GM12878 (cell line): ENCODE measurements around the gene MLPH. TPM values are rescaled to one million over a fixed set of nuclear protein-coding genes. Genes with fewer than 3 reads are reported as not detected.

Experiments
- ATAC-seq: fragments of 200-7000 bp; cut with Tn5 transposase; 3 replicates; pipeline ENCODE4 v1.9.1; 2020; ENCODE audit warnings: mild to moderate bottlenecking, moderate library complexity
- BruUV-seq: library from RNA; stranded (reverse); fragments of 400-500 nt; replicated peaks from 2 replicates; lab custom pipeline; 2021; lab: Mats Ljungman, UMichigan
- CTCF ChIA-PET: fragments of 300-600 bp; sonication (Branson Sonifier 250); formaldehyde crosslinking; extraction: SDS; loops from one replicate; lab custom pipeline; 2021; ENCODE audit warnings: inconsistent platforms; lab: Yijun Ruan, JAX
- POLR2A ChIA-PET: fragments of 350-600 bp; formaldehyde crosslinking; extraction: SDS; loops from one replicate; lab custom pipeline; 2021; ENCODE audit warnings: inconsistent platforms; lab: Charles Lee
- RAD21 ChIA-PET: fragments of 300-600 bp; sonication (Branson Sonifier 250); formaldehyde crosslinking; loops from one replicate; lab custom pipeline; 2023; ENCODE audit warnings: antibody characterized with exemption; ENCODE audit not compliant: unreplicated experiment; lab: Charles Lee
- SMC1A ChIA-PET: fragments of 300-600 bp; sonication (Branson Sonifier 250); formaldehyde crosslinking; loops from one replicate; lab custom pipeline; 2023; ENCODE audit not compliant: unreplicated experiment, uncharacterized antibody; lab: Charles Lee
- DNase-seq: peaks from one replicate; pipeline ENCODE4 v3.0.0-alpha.2; 2011; ENCODE audit warnings: low read depth, low spot score
- FAIRE-seq: peaks from 3 replicates; lab custom pipeline; 2011; peaks lifted over from hg19 to GRCh38; lab: Jason Lieb, UNC
- H2AFZ ChIP-seq: 2 replicates; pipeline ENCODE4 v1.6.0; 2011; ENCODE audit warnings: low read depth, low read length, control low read depth; ENCODE audit not compliant: control insufficient read depth
- H3K27ac ChIP-seq: 2 replicates; pipeline ENCODE4 v1.5.1; 2011; ENCODE audit warnings: control low read depth; ENCODE audit not compliant: control insufficient read depth, insufficient read depth
- H3K27me3 ChIP-seq, 2 experiments: replicated peaks in 1 of 2; 2 replicates each; pipeline versions ENCODE4 v1.6.0 to v1.6.1; 2011; ENCODE audit warnings: low read length in 1 of 2; ENCODE audit not compliant: control insufficient read depth in 2 of 2, insufficient read depth in 2 of 2
- H3K36me3 ChIP-seq, 2 experiments: 2 replicates each; pipeline ENCODE4 v1.5.1; 2011; ENCODE audit warnings: low read length in 1 of 2; ENCODE audit not compliant: control insufficient read depth in 2 of 2, insufficient read depth in 2 of 2
- H3K4me1 ChIP-seq: 2 replicates; pipeline ENCODE4 v1.6.1; 2011; ENCODE audit warnings: mild to moderate bottlenecking, low read length, moderate library complexity, mixed read lengths; ENCODE audit not compliant: control insufficient read depth, insufficient read depth
- H3K4me2 ChIP-seq: 2 replicates; pipeline ENCODE4 v1.6.0; 2011; ENCODE audit warnings: control low read depth; ENCODE audit not compliant: control insufficient read depth, insufficient read depth
- H3K4me3 ChIP-seq: fragments of 200-600 bp; sonication (generic); 2 replicates; pipeline ENCODE4 v1.5.1; 2016
- H3K79me2 ChIP-seq: 2 replicates; pipeline ENCODE4 v1.6.0; 2011; ENCODE audit warnings: low read length; ENCODE audit not compliant: control insufficient read depth, insufficient read depth
- H3K9ac ChIP-seq: 2 replicates; pipeline ENCODE4 v1.8.0; 2011; ENCODE audit warnings: low read length, control low read depth, mixed read lengths; ENCODE audit not compliant: control insufficient read depth, insufficient read depth
- H3K9me3 ChIP-seq: replicated peaks from 3 replicates; pipeline ENCODE4 v1.5.1; 2011; ENCODE audit warnings: mild to moderate bottlenecking, low read length; ENCODE audit not compliant: control insufficient read depth, insufficient read depth
- H4K20me1 ChIP-seq: 2 replicates; pipeline ENCODE4 v1.6.0; 2011; ENCODE audit not compliant: control insufficient read depth, insufficient read depth
- BHLHE40 ChIP-seq, 2 experiments: fragments of 450-650 bp in 1 of 2; IDR thresholded peaks; 2 replicates each; pipeline ENCODE4 v1.6.1; 2011 to 2017; ENCODE audit warnings: low read depth in 2 of 2, borderline replicate concordance in 1 of 2, improper control_type of control experiment in 1 of 2, low read length in 1 of 2, mild to moderate bottlenecking in 1 of 2
- EED ChIP-seq: sonication (generic); IDR thresholded peaks from 2 replicates; pipeline ENCODE4 v1.6.1; 2016; ENCODE audit warnings: antibody characterized with exemption, low read depth
- ESRRA ChIP-seq: IDR thresholded peaks from 2 replicates; pipeline ENCODE4 v1.6.1; 2012; ENCODE audit warnings: mild to moderate bottlenecking, low read length, improper control_type of control experiment
- GATAD2B ChIP-seq: fragments of 450-650 bp; conservative IDR thresholded peaks from 2 replicates; pipeline ENCODE4 v1.6.1; 2017; ENCODE audit warnings: low read depth, mild to moderate bottlenecking, moderate library complexity
- HDAC6 ChIP-seq: fragments of 200-600 bp; sonication (generic); IDR thresholded peaks from one replicate; pipeline ENCODE4 v1.8.0; 2017; ENCODE audit warnings: antibody characterized with exemption; ENCODE audit not compliant: unreplicated experiment
- JUNB ChIP-seq: IDR thresholded peaks from 2 replicates; pipeline ENCODE4 v1.6.1; 2016; ENCODE audit warnings: antibody characterized with exemption, mild to moderate bottlenecking
- NFYB ChIP-seq: IDR thresholded peaks from 2 replicates; pipeline ENCODE4 v1.6.1; 2011; ENCODE audit warnings: low read depth, mild to moderate bottlenecking, low read length, improper control_type of control experiment, moderate library complexity; ENCODE audit not compliant: insufficient read depth
- PAX5 ChIP-seq: IDR thresholded peaks from 2 replicates; pipeline ENCODE4 v1.6.1; 2011; ENCODE audit warnings: low read depth, low read length, borderline replicate concordance
- SMAD5 ChIP-seq: IDR thresholded peaks from 2 replicates; pipeline ENCODE4 v1.6.1; 2016; ENCODE audit warnings: antibody characterized with exemption, low read depth
- SP1 ChIP-seq: IDR thresholded peaks from one replicate; pipeline ENCODE4 v1.6.1; 2011; ENCODE audit warnings: low read depth, low read length
- SREBF1 ChIP-seq: IDR thresholded peaks from 2 replicates; pipeline ENCODE4 v1.6.1; 2012; ENCODE audit warnings: mild to moderate bottlenecking, low read length
- SREBF2 ChIP-seq: IDR thresholded peaks from 2 replicates; pipeline ENCODE4 v1.6.1; 2012; ENCODE audit warnings: mild to moderate bottlenecking, low read length
- SRF ChIP-seq, 2 experiments: IDR thresholded peaks; 2 replicates each; pipeline ENCODE4 v1.6.1; 2011; ENCODE audit warnings: low read depth in 2 of 2, low read length in 2 of 2, mild to moderate bottlenecking in 1 of 2, moderate library complexity in 1 of 2
- TAF1 ChIP-seq: IDR thresholded peaks from 2 replicates; pipeline ENCODE4 v1.6.1; 2011; ENCODE audit warnings: mild to moderate bottlenecking, low read depth, low read length, borderline replicate concordance
- TARDBP ChIP-seq: IDR thresholded peaks from 2 replicates; pipeline ENCODE4 v1.6.1; 2016; ENCODE audit warnings: borderline replicate concordance
- TBL1XR1 ChIP-seq: IDR thresholded peaks from 2 replicates; pipeline ENCODE4 v1.6.1; 2012; ENCODE audit warnings: low read depth, low read length, improper control_type of control experiment
- ZZZ3 ChIP-seq: IDR thresholded peaks from 2 replicates; pipeline ENCODE4 v1.6.1; 2011; ENCODE audit warnings: low read depth; ENCODE audit not compliant: control insufficient read depth, insufficient read length
- WGBS: methylation state at CpG from one replicate; pipeline ENCODE4 v1.1.6; 2016; ENCODE audit warnings: low lambda C conversion rate; ENCODE audit not compliant: insufficient replicate concordance, insufficient coverage; ENCODE audit errors: missing lambda C conversion rate; 5-methylcytosine and 5-hydroxymethylcytosine counted together
- in situ Hi-C: fragments of 300-500 bp; cut with MboI; formaldehyde crosslinking; loops from 9 replicates; pipeline ENCODE4 v1.14.3; 2018; ENCODE audit warnings: mixed read lengths
- intact Hi-C: fragments of 100-400 bp; cut with micrococcal nuclease; formaldehyde crosslinking; loops from one replicate; pipeline ENCODE4 v1.14.2; 2022; ENCODE audit not compliant: unreplicated experiment
- polyA plus RNA-seq, 11 experiments: library from polyadenylated mRNA; depleted of rRNA in 4 of 11; unstranded in 6 of 11; stranded (reverse) in 5 of 11; fragments of >200 nt; fragmentation: Nextera tagmentation in 4 of 11; fragmentation: Illumina TruSeq in 1 of 11; extraction: Ambion mirVana in 4 of 11; extraction: Trizol in 1 of 11; gene quantifications; 1 replicate in 1 of 11; 2 replicates in 10 of 11; pipeline versions ENCODE4 v1.2.1 to v1.2.3, GENCODE V29; 2011 to 2016; ENCODE audit warnings: inconsistent platforms in 2 of 11, missing spikeins in 2 of 11, low read depth in 1 of 11
- total RNA-seq, 4 experiments: library from RNA; depleted of rRNA in 3 of 4; stranded (reverse); fragments of >200 nt in 3 of 4; fragmentation: Illumina TruSeq in 1 of 4; extraction: Trizol in 1 of 4; gene quantifications; 2 replicates each; pipeline versions ENCODE4 v1.2.1 to v1.2.3, GENCODE V29; 2013 to 2021
- TF ChIP-seq, protein P1 (sequence below): fragments of 450-650 bp; IDR thresholded peaks from 2 replicates; pipeline ENCODE4 v1.6.1; 2017; ENCODE audit warnings: mild to moderate bottlenecking, low read depth, inconsistent platforms; ENCODE audit not compliant: poor library complexity, severe bottlenecking
- TF ChIP-seq, protein P2 (sequence below): fragments of 450-650 bp; IDR thresholded peaks from 2 replicates; pipeline ENCODE4 v1.6.1; 2016; ENCODE audit warnings: mild to moderate bottlenecking, moderate library complexity, borderline replicate concordance
- TF ChIP-seq, protein P3 (sequence below): IDR thresholded peaks from 2 replicates; pipeline ENCODE4 v1.6.1; 2011; ENCODE audit warnings: low read depth, low read length, improper control_type of control experiment, borderline replicate concordance

The MLPH gene
- total and polyA plus RNA-seq, 10 of the 15 experiments (the other 5 are each of a cell fraction or from before 2014, with no cell fraction given) = 0.16 to 0.85 TPM; not detected in 8

DNA sequence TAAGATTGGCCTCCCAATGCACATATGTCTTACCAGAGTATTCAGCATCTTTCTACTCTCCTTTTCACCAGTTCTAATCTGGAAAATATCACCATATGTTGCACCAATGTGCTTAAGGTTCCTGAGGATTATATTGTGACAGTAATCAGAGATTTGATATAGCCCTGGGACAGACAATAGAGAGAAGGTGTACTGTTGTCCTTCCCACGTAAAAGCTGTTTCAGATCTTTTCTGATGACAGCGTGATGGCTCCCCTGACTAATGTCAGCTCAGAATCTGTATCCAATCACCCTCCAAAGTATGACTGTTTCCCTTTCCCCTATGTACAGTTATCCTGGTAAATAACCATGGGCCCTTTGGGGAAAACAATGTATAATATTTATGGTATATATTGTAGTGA lies 9.0 kb upstream of the MLPH start:
- Histone ChIP-seq H3K79me2 (no peaks in the 10 kb centered on the region), H3K4me1 (peaks cover 6% of the 10 kb centered on the region; the same call in 1 of the 2 replicates), H3K9me3 (no peaks in the 10 kb centered on the region), H3K27me3 (peaks cover 6 to 12% of the 10 kb centered on the region in 2 experiments; a peak in 3 of 4 replicates), H4K20me1 (no peaks in the 10 kb centered on the region), H2AFZ (no peak overlapping the region), H3K9ac (no peak overlapping the region), H3K36me3 (no peaks in the 10 kb centered on the region), H3K4me3 (no peak overlapping the region), H3K27ac (no peak overlapping the region), H3K4me2 (no peak overlapping the region)
- RAD21 ChIA-PET = no interaction called here
- in situ Hi-C loops = loop anchor here (5.0 kb wide), 1 partner anchor 321 kb away; no protein-coding TSS in a partner anchor
- DNase-seq = no peak
- POLR2A ChIA-PET = no interaction called here
- intact Hi-C loops = loop anchor here (10.0 kb wide), 1 partner anchor 353 kb away; no protein-coding TSS in a partner anchor
- no peak for FAIRE-seq
- no TSS peak for BruUV-seq
- SMC1A ChIA-PET = no interaction called here
- WGBS = 36% methylated on average over 2 of the region's 2 CpGs
- no peak for ATAC-seq
- TF ChIP-seq, protein P1, sequence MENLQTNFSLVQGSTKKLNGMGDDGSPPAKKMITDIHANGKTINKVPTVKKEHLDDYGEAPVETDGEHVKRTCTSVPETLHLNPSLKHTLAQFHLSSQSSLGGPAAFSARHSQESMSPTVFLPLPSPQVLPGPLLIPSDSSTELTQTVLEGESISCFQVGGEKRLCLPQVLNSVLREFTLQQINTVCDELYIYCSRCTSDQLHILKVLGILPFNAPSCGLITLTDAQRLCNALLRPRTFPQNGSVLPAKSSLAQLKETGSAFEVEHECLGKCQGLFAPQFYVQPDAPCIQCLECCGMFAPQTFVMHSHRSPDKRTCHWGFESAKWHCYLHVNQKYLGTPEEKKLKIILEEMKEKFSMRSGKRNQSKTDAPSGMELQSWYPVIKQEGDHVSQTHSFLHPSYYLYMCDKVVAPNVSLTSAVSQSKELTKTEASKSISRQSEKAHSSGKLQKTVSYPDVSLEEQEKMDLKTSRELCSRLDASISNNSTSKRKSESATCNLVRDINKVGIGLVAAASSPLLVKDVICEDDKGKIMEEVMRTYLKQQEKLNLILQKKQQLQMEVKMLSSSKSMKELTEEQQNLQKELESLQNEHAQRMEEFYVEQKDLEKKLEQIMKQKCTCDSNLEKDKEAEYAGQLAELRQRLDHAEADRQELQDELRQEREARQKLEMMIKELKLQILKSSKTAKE = no peak
- TF ChIP-seq, protein P2, sequence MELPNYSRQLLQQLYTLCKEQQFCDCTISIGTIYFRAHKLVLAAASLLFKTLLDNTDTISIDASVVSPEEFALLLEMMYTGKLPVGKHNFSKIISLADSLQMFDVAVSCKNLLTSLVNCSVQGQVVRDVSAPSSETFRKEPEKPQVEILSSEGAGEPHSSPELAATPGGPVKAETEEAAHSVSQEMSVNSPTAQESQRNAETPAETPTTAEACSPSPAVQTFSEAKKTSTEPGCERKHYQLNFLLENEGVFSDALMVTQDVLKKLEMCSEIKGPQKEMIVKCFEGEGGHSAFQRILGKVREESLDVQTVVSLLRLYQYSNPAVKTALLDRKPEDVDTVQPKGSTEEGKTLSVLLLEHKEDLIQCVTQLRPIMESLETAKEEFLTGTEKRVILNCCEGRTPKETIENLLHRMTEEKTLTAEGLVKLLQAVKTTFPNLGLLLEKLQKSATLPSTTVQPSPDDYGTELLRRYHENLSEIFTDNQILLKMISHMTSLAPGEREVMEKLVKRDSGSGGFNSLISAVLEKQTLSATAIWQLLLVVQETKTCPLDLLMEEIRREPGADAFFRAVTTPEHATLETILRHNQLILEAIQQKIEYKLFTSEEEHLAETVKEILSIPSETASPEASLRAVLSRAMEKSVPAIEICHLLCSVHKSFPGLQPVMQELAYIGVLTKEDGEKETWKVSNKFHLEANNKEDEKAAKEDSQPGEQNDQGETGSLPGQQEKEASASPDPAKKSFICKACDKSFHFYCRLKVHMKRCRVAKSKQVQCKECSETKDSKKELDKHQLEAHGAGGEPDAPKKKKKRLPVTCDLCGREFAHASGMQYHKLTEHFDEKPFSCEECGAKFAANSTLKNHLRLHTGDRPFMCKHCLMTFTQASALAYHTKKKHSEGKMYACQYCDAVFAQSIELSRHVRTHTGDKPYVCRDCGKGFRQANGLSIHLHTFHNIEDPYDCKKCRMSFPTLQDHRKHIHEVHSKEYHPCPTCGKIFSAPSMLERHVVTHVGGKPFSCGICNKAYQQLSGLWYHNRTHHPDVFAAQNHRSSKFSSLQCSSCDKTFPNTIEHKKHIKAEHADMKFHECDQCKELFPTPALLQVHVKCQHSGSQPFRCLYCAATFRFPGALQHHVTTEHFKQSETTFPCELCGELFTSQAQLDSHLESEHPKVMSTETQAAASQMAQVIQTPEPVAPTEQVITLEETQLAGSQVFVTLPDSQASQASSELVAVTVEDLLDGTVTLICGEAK = no peak
- TF ChIP-seq SRF (IDR thresholded peaks at IDR 0.05; ENCODE audit: low read depth in 2 of 2, low read length in 2 of 2) = no peak
- TF ChIP-seq SREBF1 = no peak
- TF ChIP-seq ZZZ3 = no peak
- TF ChIP-seq EED = no peak
- TF ChIP-seq ESRRA = no peak
- TF ChIP-seq, protein P3, sequence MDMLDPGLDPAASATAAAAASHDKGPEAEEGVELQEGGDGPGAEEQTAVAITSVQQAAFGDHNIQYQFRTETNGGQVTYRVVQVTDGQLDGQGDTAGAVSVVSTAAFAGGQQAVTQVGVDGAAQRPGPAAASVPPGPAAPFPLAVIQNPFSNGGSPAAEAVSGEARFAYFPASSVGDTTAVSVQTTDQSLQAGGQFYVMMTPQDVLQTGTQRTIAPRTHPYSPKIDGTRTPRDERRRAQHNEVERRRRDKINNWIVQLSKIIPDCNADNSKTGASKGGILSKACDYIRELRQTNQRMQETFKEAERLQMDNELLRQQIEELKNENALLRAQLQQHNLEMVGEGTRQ = no peak
- no peak for TF ChIP-seq JUNB
- TF ChIP-seq BHLHE40 (IDR thresholded peaks at IDR 0.05; ENCODE audit: borderline replicate concordance in 1 of 2, low read depth in 2 of 2, low read length in 1 of 2) = no peak
- no peak for TF ChIP-seq SP1
- TF ChIP-seq SMAD5 = no peak
- TF ChIP-seq SREBF2 = no peak
- no peak for TF ChIP-seq TBL1XR1
- TF ChIP-seq GATAD2B = no peak
- no peak for TF ChIP-seq NFYB
- TF ChIP-seq PAX5 = no peak
- no peak for TF ChIP-seq TAF1
- no peak for TF ChIP-seq HDAC6
- TF ChIP-seq TARDBP = no peak
- CTCF ChIA-PET = interaction anchor here (5.1 to 7.1 kb wide), 2 partner anchors 58 to 323 kb away, joined by 27 to 70 read pairs; no protein-coding TSS in a partner anchor
